GM18873 (cell line): ENCODE results near the gene BEAN1.

ENCODE experiments used
- ATAC-seq: cut with Tn5 transposase; IDR thresholded peaks from one replicate; pipeline ENCODE4 v1.9.1; 2021; ENCODE audit warnings: mild to moderate bottlenecking, moderate library complexity, moderate number of reproducible peaks; ENCODE audit not compliant: unreplicated experiment, low FRiP score

Gene BEAN1

GRCh38 chr16:66391726-66392670 lies 35.1 kb upstream of the BEAN1 start:
- no peak for ATAC-seq

GRCh38 chr16:66395806-66396555 lies 31.1 kb upstream of the BEAN1 start:
- ATAC-seq, result no peak

GRCh38 chr16:66397736-66398433 lies 29.2 kb upstream of the BEAN1 start:
- no peak for ATAC-seq

- ATAC-seq, result no peak
Measured at GRCh38 chr16:66399031-66399430, 28.1 kb upstream of the BEAN1 start.

- no peak for ATAC-seq
Measured at GRCh38 chr16:66399930-66400329, 27.2 kb upstream of the BEAN1 start.

GRCh38 chr16:66400503-66401380 lies 26.4 kb upstream of the BEAN1 start:
- ATAC-seq, result no peak

GRCh38 chr16:66401610-66402009 lies 25.5 kb upstream of the BEAN1 start:
- no peak for ATAC-seq

GRCh38 chr16:66402166-66402565 lies 24.9 kb upstream of the BEAN1 start:
- ATAC-seq, result no peak

- ATAC-seq, result no peak
Measured at GRCh38 chr16:66402591-66403230, 24.4 kb upstream of the BEAN1 start.

GRCh38 chr16:66403531-66404145 lies 23.5 kb upstream of the BEAN1 start:
- no peak for ATAC-seq

GRCh38 chr16:66405057-66405783 lies 21.9 kb upstream of the BEAN1 start:
- no peak for ATAC-seq

GRCh38 chr16:66406534-66407221 lies 20.4 kb upstream of the BEAN1 start:
- peak; percentile 63 for ATAC-seq

- ATAC-seq, result no peak
Measured at GRCh38 chr16:66408163-66409048, 18.7 kb upstream of the BEAN1 start.

GRCh38 chr16:66409156-66409555 lies 17.9 kb upstream of the BEAN1 start:
- ATAC-seq, result no peak

- no peak for ATAC-seq
Measured at GRCh38 chr16:66412182-66412581, 14.9 kb upstream of the BEAN1 start.

GRCh38 chr16:66414891-66415290 lies 12.2 kb upstream of the BEAN1 start:
- ATAC-seq, result no peak

- ATAC-seq, result no peak
Measured at GRCh38 chr16:66416136-66416535, 11.0 kb upstream of the BEAN1 start.
